GM19468 (cell line): ENCODE data around the gene DUSP2.

Experiments used
- ATAC-seq: cut with Tn5 transposase; IDR thresholded peaks from one replicate; pipeline ENCODE4 v1.9.1; 2021; ENCODE audit warnings: mild to moderate bottlenecking, moderate library complexity, moderate number of reproducible peaks; ENCODE audit not compliant: unreplicated experiment; ENCODE audit errors: extremely low read depth

The DUSP2 gene

GRCh38 chr2:96145036-96145847 is at the start of gene DUSP2:
TSS of gene DUSP2 (minus strand) at chr2:96145440. CDS start at chr2:96145354, 86 bp downstream.
- peak; percentile 26 for ATAC-seq

GRCh38 chr2:96191937-96192670 is 46.9 kb upstream of the DUSP2 start:
- ATAC-seq, result no peak

GRCh38 chr2:96188821-96189526 is 43.7 kb upstream of the DUSP2 start:
- ATAC-seq, result no peak

- no peak for ATAC-seq
These were observed 41.3 kb upstream of the DUSP2 start for GRCh38 chr2:96186562-96186961.

- no peak for ATAC-seq
These were observed 40.3 kb upstream of the DUSP2 start for GRCh38 chr2:96185516-96185915.

- no peak for ATAC-seq
These were observed 39.7 kb upstream of the DUSP2 start for GRCh38 chr2:96184989-96185388.

GRCh38 chr2:96184188-96184587 is 38.9 kb upstream of the DUSP2 start:
- no peak for ATAC-seq

- no peak for ATAC-seq
These were observed 36.3 kb upstream of the DUSP2 start for GRCh38 chr2:96181529-96181928.

- ATAC-seq, result no peak
These were observed 35.3 kb upstream of the DUSP2 start for GRCh38 chr2:96180521-96180920.

- ATAC-seq, result no peak
These were observed 34.8 kb upstream of the DUSP2 start for GRCh38 chr2:96180002-96180401.

GRCh38 chr2:96176661-96177060 is 31.4 kb upstream of the DUSP2 start:
- no peak for ATAC-seq

GRCh38 chr2:96175951-96176350 is 30.7 kb upstream of the DUSP2 start:
- ATAC-seq, result no peak

- ATAC-seq, result no peak
These were observed 29.3 kb upstream of the DUSP2 start for GRCh38 chr2:96174251-96175144.

GRCh38 chr2:96171831-96172230 is 26.6 kb upstream of the DUSP2 start:
- no peak for ATAC-seq

GRCh38 chr2:96170626-96171025 is 25.4 kb upstream of the DUSP2 start:
- no peak for ATAC-seq

- no peak for ATAC-seq
These were observed 24.7 kb upstream of the DUSP2 start for GRCh38 chr2:96169868-96170507.

- no peak for ATAC-seq
These were observed 22.3 kb upstream of the DUSP2 start for GRCh38 chr2:96167407-96168013.

- peak; percentile 10 for ATAC-seq
These were observed 19.4 kb upstream of the DUSP2 start for GRCh38 chr2:96164459-96165184.
